HCT116 (cell line): Measurements from ENCODE around the gene CHKA. TPM values are rescaled to one million over a fixed set of nuclear protein-coding genes. Genes with fewer than 3 reads are reported as not detected.

Experiments
- ATAC-seq: fragments of 200-7000 bp; cut with Tn5 transposase; 2 replicates; pipeline ENCODE4 v1.9.1; 2020; ENCODE audit warnings: mild to moderate bottlenecking, moderate library complexity
- BruUV-seq: library from RNA; stranded (reverse); fragments of 400-500 nt; replicated peaks from 2 replicates; lab custom pipeline; 2021; lab: Mats Ljungman, UMichigan
- CTCF ChIA-PET: fragments of 300-600 bp; sonication (Branson Sonifier 250); formaldehyde crosslinking; loops from one replicate; lab custom pipeline; 2021; ENCODE audit warnings: antibody characterized with exemption; lab: Charles Lee
- POLR2A ChIA-PET: fragments of 300-600, 350-600 bp; sonication (Branson Sonifier 250); formaldehyde crosslinking; loops from one replicate; lab custom pipeline; 2021; ENCODE audit warnings: antibody characterized with exemption; lab: Charles Lee
- RAD21 ChIA-PET, 2 experiments: fragments of 300-600 bp; sonication (Branson Sonifier 250); formaldehyde crosslinking; loops; one replicate each; lab custom pipeline; 2023; ENCODE audit warnings: low total read pairs in 2 of 2; ENCODE audit not compliant: uncharacterized antibody in 2 of 2, unreplicated experiment in 2 of 2, low non-redundant PET in 1 of 2; lab: Charles Lee
- DNase-seq: peaks from one replicate; pipeline ENCODE4 v3.0.0-alpha.2; 2010; ENCODE audit warnings: low read depth, low spot score
- H2AFZ ChIP-seq: fragments of 200-600 bp; shearing (Covaris generic), sonication (generic); 2 replicates; pipeline ENCODE4 v1.6.1; 2017; ENCODE audit warnings: low read depth, mixed run types, mixed read lengths, antibody characterized with exemption, low read length; ENCODE audit not compliant: poor library complexity, severe bottlenecking
- H3K27ac ChIP-seq: 2 replicates; pipeline ENCODE4 v1.5.1; 2012; ENCODE audit warnings: low read depth, low read length
- H3K27me3 ChIP-seq: fragments of 200-600 bp; sonication (generic); 2 replicates; pipeline ENCODE4 v1.6.1; 2016; ENCODE audit warnings: mixed run types, low read length, mixed read lengths; ENCODE audit not compliant: insufficient read depth
- H3K36me3 ChIP-seq, 2 experiments: fragments of 200-500 bp in 1 of 2; fragments of 200-600 bp in 1 of 2; sonication (Bioruptor generic) in 1 of 2; sonication (generic) in 1 of 2; 2 replicates each; pipeline versions ENCODE4 v1.5.1 to v1.6.1; 2014 to 2016; ENCODE audit warnings: low read length in 2 of 2, inconsistent platforms in 1 of 2, mixed read lengths in 1 of 2, mixed run types in 1 of 2; ENCODE audit not compliant: insufficient read depth in 2 of 2, control insufficient read depth in 1 of 2
- H3K4me1 ChIP-seq, 2 experiments: fragments of 200-600 bp in 1 of 2; sonication (generic) in 1 of 2; 2 replicates each; pipeline versions ENCODE4 v1.5.1 to v1.6.1; 2012 to 2017; ENCODE audit warnings: low read length in 2 of 2, inconsistent platforms in 1 of 2, mild to moderate bottlenecking in 1 of 2, mixed read lengths in 1 of 2, mixed run types in 1 of 2, moderate library complexity in 1 of 2; ENCODE audit not compliant: insufficient read depth in 2 of 2, control insufficient read depth in 1 of 2
- H3K4me2 ChIP-seq: fragments of 200-600 bp; sonication (generic); 2 replicates; pipeline ENCODE4 v1.6.1; 2017; ENCODE audit warnings: mixed run types, low read length, mixed read lengths
- H3K4me3 ChIP-seq, 2 experiments: fragments of 200-600 bp in 1 of 2; sonication (generic) in 1 of 2; replicated peaks in 1 of 2; 2 replicates each; pipeline ENCODE4 v1.5.1; 2011 to 2016; ENCODE audit warnings: low read length in 2 of 2, control low read depth in 1 of 2, low read depth in 1 of 2, mild to moderate bottlenecking in 1 of 2, mixed read lengths in 1 of 2, mixed run types in 1 of 2
- H3K79me2 ChIP-seq: fragments of 200-600 bp; sonication (generic); 2 replicates; pipeline ENCODE4 v1.6.1; 2017; ENCODE audit warnings: mild to moderate bottlenecking, mixed run types, low read length, moderate library complexity, mixed read lengths; ENCODE audit not compliant: insufficient read depth
- H3K9ac ChIP-seq: fragments of 200-600 bp; sonication (generic); 2 replicates; pipeline ENCODE4 v1.6.1; 2016; ENCODE audit warnings: low read length, mixed read lengths
- H3K9me2 ChIP-seq: fragments of 200-600 bp; sonication (generic), shearing (Covaris generic); 2 replicates; pipeline ENCODE4 v1.6.1; 2017; ENCODE audit warnings: mixed run types, mild to moderate bottlenecking, moderate library complexity; ENCODE audit not compliant: insufficient read depth
- H3K9me3 ChIP-seq, 2 experiments: fragments of 200-500 bp in 1 of 2; fragments of 200-600 bp in 1 of 2; sonication (Bioruptor generic) in 1 of 2; sonication (generic) in 1 of 2; 2 replicates each; pipeline ENCODE4 v1.6.1; 2014 to 2017; ENCODE audit warnings: low read length in 2 of 2, mixed read lengths in 2 of 2, inconsistent platforms in 1 of 2, low read depth in 1 of 2, mild to moderate bottlenecking in 1 of 2, mixed run types in 1 of 2, moderate library complexity in 1 of 2; ENCODE audit not compliant: control insufficient read depth in 1 of 2, insufficient read depth in 1 of 2
- H4K20me1 ChIP-seq: fragments of 200-600 bp; sonication (generic), shearing (Covaris generic); 2 replicates; pipeline ENCODE4 v1.6.1; 2017; ENCODE audit warnings: mixed run types, mild to moderate bottlenecking, moderate library complexity; ENCODE audit not compliant: insufficient read depth
- CEBPB ChIP-seq: IDR thresholded peaks from 2 replicates; pipeline ENCODE4 v1.6.1; 2012; ENCODE audit warnings: low read depth
- ELF1 ChIP-seq: IDR thresholded peaks from 2 replicates; pipeline ENCODE4 v1.6.1; 2012; ENCODE audit warnings: low read depth, borderline replicate concordance
- EZH2phosphoT487 ChIP-seq: fragments of 200-600 bp; IDR thresholded peaks from 2 replicates; pipeline ENCODE4 v1.6.1; 2018; ENCODE audit warnings: antibody characterized with exemption, borderline replicate concordance
- POLR2A ChIP-seq: IDR thresholded peaks from 2 replicates; pipeline ENCODE4 v1.7.0; 2011; ENCODE audit warnings: borderline replicate concordance; ENCODE audit not compliant: insufficient read depth, insufficient read length; ENCODE audit errors: extremely low read depth
- RAD21 ChIP-seq: IDR thresholded peaks from 2 replicates; pipeline ENCODE4 v1.6.1; 2012; ENCODE audit warnings: low read depth, mild to moderate bottlenecking
- SP1 ChIP-seq: IDR thresholded peaks from 2 replicates; pipeline ENCODE4 v1.6.1; 2012; ENCODE audit warnings: low read depth
- TCF7L2 ChIP-seq: IDR thresholded peaks from 2 replicates; pipeline ENCODE4 v1.7.0; 2011; ENCODE audit warnings: borderline replicate concordance, inconsistent platforms; ENCODE audit not compliant: insufficient read depth, insufficient read length; ENCODE audit errors: extremely low read depth
- YY1 ChIP-seq: IDR thresholded peaks from 2 replicates; pipeline ENCODE4 v1.6.1; 2011; ENCODE audit warnings: low read length, low read depth, moderate library complexity, mild to moderate bottlenecking; ENCODE audit not compliant: insufficient replicate concordance; ENCODE audit errors: extremely low read depth
- intact Hi-C: fragments of 100-400 bp; cut with micrococcal nuclease; formaldehyde crosslinking; loops from 2 replicates; pipeline ENCODE4 v1.10.0; 2022
- total RNA-seq: library from RNA; stranded (reverse); gene quantifications from one replicate; pipeline ENCODE4 v1.2.1, GENCODE V29; 2021; ENCODE audit not compliant: unreplicated experiment

Gene CHKA
- total RNA-seq, 1 experiment from 2014 or later = 33.1 TPM

GRCh38 chr11:68051191-68052136 is 69.7 kb downstream of the CHKA start (continued):
- TF ChIP-seq TCF7L2 = no peak

- ChIA-PET POLR2A (no interaction called here), CTCF (no interaction called here), RAD21 (no interaction called here)
- Histone ChIP-seq H3K9me3 (no peaks in the 10 kb centered on the region), H3K36me3 (no peaks in the 10 kb centered on the region; a peak in 1 of 4 replicates), H3K9me2 (no peaks in the 10 kb centered on the region), H3K4me2 (no peak overlapping the region), H4K20me1 (no peaks in the 10 kb centered on the region), H2AFZ (no peak overlapping the region), H3K27ac (no peak overlapping the region), H3K4me3 (no peak overlapping the region), H3K4me1 (no peaks in the 10 kb centered on the region), H3K27me3 (no peaks in the 10 kb centered on the region), H3K9ac (no peak overlapping the region), H3K79me2 (no peaks in the 10 kb centered on the region)
- TF ChIP-seq RAD21 (no peak), EZH2phosphoT487 (no peak), SP1 (no peak), ELF1 (no peak), POLR2A (no peak), YY1 (no peak), TCF7L2 (no peak), CEBPB (no peak)
- DNase-seq (no peak), ATAC-seq (no peak)
- intact Hi-C loops = no loop called here
- no TSS peak for BruUV-seq
Observed at GRCh38 chr11:68050371-68050841, 70.8 kb downstream of the CHKA start.
